GM21515 (cell line): ENCODE data around the gene LINC01488.

Experiments
- ATAC-seq: cut with Tn5 transposase; IDR thresholded peaks from one replicate; pipeline ENCODE4 v1.9.1; 2021; ENCODE audit not compliant: unreplicated experiment

LINC01488 gene

DNA sequence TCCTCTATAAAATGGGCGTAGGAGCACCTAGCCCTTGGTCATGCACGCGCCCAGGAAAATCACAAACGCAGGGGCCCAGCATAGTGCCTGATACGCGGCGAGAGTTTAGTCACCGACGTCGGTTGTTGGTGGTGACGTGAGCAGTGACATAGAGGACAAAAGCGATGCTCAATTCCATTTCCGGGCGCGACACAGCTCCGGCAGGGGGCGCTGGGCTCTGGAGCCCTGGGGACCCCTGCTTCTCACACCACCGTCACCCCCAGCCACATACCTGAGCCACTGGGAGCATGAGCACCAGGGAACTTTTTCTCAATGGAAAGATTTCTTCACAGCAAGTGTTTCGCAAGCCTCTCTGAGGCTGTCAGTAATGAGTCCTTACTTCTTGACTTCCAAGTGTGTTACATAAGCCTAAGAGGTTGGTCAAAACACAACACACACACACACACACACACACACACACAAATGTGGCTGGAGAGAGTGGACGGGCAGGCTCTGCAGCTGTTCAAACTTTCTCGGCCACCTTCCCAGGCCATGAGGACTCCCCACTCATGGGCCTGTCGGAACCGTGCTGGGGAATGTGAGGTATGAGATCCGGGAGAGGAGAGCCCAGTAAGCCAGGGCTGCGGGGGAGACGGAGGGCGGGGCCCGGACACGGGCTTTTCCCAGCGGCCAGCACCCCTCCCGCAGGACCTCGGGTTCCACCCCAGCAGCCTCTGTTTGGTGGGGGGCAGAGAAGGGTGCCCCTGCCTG, 36.9 kb upstream of the LINC01488 start:
- no peak for ATAC-seq

DNA sequence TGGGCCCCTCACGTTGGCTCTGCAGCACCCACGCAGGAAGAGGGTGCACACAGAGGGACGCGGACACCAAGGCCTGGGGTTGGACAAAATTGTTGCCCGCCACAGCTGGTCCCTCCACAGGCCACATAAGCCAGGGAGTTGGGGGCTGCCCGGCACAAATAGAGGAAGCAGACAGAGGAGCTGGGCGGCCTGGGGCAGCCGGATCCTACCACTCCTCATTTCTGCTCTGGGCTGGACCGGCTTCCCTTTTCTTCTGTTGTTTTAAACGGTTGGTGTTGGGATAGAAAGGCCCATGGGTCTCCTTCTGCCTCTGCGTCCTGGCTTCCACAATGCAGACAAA, 36.4 kb upstream of the LINC01488 start:
- no peak for ATAC-seq

DNA sequence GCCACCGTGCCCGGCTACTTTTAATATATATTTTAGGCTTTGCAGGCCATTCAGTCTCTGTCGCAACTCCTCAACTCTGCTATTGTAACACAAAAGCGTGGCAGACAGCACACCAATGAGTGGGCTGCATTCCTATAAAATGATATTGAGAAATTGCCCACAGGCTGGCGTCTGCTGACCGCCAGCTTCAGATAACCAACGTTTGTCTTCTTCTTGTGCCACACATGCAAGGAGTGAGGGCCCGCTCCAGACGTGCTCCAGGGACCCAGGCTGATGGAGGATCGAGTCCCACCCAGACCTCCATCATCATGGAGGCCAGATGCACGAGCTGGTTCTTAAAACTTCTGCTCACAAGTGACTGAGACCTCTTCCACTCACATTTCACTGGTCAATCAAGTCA, 35.4 kb upstream of the LINC01488 start:
- no peak for ATAC-seq

DNA sequence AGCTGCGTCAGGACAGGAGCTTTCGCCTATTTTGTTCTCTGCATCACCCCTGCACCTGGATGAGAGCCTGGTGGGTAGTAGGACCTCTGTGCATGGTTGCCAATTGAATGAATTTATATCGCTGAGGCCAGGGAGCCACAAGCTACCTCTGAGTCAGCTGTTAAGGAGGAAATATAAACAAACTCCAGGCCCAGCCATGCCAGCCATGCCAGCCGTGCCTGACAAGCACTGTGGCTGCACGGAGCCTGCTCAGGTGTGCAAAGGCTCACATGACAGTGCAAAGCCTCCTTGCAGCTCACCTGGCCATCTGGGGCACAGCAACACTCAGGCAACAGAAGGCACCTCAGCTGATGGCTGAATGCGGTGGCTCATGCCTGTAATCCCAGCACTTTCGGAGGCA, 33.7 kb upstream of the LINC01488 start:
- no peak for ATAC-seq

DNA sequence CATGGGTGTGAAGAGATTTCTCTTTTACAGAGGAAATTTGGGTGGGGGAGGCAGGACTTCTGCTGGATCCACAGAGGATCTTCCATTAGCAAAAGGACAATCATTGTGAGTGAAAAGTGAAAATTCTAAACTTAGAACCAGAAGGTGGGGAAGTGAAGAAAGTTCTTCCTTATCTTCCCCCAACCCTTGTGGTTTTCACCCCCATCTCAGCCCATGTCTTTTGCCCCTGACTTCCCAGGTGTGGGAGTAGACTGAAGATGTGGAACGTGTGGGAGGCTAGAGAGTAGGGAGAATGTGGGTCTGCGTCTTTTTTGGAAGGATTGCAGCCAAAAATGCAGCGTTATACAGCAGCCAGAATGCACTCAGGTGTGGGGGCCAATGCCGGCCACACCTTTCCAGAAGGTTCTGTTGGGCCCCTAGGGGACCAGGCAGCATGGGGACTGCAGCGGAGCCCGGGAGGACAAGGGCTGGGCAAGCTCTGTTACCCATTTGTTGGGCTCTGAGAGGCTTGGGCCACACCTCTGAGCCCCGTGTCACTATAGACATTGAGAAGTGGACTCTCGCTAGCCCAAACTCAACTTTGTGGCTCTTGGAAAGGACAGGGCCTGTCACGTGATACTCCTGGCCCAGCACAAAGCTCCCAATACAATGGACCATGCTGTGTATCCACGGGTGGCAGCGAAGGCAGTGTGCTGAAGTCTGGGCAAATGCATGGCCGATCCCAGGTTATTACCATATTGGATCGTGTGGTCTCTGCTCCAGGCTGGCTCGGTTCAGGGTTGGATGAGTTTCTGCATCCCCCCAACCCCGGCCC, 32.8 kb upstream of the LINC01488 start:
- no peak for ATAC-seq

DNA sequence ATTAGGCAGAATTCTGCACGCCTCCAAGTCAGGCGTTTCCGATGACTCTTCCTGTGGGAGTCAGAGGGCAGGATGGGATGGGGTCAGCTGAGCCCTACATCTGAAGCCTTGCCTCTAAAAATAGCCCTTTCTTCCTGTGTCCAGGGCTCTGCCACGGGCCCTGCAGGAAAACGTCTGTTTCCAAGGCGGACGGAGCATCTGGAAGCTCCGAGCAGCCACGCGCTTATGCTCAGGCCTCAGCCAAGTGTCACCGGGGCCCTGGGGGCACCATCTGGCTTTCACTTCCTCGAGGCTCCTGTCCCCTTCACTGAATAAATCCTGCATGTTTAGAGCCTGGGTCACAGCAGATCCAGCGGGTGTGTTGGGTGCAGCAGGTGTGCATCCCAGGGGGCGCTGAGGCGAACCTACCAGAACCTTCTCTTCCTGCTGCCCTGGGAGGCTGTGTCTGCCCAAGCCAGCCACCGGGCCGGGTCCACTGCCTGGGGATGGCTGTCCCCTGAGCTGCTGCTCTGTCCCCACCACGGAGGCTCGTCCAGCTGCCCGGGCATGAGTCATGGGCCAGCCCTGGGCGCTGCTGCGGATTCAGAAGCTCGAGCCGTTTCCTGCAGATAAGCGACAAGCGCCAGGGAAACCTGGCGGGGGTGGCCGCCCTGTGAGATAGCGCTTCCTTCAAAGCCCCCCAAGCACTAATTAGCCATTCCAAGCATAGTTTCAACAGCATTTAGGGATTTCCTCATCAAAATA, 32.0 kb upstream of the LINC01488 start:
- ATAC-seq = no peak

DNA sequence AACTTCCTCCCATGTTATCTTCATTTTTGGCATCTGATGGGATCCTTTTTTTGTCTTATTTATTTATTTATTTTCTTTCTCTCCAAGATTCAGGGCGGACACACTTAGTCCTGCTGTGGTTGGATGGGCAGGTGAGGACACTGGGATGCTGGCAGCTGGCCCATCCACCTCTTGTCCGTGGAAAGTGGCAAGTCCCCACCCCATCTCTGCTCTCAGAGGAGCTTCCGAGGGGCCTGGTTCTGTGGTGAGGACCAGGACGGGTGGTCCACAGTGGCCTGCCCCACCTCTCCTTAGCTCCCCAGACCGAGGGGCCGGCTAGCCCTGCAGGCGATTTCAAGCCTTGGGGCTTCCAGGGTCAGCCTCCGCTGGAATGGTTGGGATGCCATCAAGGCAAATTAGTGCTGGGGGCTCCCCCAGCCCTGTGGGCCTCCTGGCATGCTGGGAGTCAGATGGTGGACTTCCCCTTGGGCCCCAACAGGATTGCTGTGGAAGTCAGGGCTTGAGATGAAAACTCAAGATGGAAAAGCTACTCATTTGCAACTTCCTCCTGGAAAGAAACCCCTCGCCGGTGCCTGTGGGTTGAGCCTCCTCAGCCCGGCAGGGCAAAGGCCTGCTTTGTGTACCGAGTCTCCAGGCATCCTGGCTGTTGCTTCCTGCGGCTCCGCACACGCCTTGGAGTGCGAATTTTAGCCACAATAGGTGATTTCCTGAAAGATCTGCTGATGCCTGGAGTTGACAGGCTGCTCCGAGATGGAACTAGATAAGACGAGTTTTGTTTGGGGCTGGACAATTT, 31.2 kb upstream of the LINC01488 start:
- no peak for ATAC-seq

DNA sequence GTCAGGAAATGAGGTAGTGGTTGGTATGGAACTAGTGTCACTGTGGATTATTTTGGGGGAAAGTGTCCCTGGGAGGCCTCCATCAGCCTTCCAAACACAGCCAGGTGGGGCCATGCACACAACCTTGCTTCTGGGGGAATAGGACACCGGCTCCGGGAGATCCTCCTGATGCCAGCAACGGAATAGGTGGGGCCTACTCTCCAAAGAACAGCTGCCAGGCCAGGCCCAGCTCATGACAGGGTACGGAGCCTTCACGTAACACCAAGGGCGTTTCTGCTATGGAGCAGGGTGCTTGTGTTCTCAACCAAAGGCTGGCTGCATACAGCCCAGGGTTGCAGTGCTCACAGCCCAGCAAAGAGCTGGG, 30.6 kb upstream of the LINC01488 start:
- ATAC-seq = no peak

DNA sequence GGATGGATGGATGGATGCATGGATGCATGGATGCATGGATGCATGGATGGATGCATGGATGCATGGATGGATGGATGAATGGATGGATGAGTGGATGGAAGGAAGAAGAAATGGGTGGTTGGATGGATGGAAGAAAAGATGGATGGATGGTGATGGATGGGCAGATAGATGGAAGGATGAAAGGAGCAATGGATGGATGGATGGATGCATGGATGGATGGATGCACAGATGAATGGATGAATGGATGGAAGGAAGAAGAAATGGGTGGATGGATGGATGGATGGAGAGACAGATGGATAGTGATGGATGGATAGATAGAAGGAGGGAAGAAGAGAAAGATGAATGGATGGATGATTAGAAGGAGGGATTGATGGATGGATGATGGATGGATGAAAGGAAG, 30.2 kb upstream of the LINC01488 start:
- ATAC-seq = no peak

DNA sequence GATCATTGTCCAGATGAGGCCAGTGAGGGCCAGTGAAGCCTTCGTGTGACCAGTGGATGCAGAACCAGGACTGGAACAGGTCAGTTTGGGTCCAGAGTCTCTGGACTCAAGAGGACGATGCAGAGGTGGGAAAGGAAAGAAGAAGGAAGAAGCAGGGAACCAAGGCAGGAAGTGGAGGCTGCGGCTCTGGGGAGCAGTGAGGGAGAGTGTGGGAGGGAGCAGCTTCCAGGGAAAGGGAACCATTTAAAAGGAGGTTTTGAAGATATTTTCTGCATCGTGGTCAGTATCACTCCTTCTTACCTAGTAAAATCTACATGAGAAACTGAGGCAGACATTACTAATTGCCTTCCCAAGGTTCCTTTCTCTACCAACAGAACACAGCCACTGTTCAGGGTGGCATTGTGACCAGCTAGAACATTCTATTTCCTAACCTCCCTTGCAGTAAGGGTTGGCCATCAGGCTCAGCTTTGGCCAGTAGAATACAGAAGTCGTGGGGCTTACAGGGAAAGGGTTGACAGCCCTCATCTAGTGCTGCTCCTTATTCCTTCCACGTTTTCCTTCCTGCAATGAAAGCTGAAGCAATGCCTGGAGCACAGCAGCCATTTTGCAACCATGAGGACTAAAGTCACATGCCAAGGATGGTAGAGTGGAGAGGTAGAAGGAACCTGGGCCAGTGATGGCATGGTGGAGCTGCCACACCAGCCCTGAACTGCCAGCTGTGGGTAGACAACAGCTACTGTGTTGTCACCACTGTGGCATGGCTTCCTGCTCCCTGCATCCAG, 29.1 kb upstream of the LINC01488 start:
- no peak for ATAC-seq

DNA sequence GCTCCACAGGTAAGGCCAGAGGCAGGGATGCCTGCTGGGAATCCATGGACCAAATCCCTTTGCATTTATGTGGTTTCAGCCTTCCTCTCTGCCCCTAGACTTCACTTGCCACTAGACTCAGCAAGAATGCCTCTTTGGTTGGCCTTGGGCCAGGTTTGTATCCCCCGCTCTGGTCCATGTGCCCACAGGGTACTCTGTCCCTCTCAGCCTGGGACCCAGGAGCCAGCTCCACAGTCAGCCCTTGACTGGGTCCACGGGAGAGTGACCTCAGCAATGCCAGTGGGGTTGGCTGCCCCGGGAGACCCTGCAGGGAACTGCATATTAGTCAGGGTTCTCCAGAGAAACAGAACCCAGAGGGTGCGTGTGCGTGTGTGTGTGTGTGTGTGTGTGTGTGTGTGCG, 28.3 kb upstream of the LINC01488 start:
- no peak for ATAC-seq

DNA sequence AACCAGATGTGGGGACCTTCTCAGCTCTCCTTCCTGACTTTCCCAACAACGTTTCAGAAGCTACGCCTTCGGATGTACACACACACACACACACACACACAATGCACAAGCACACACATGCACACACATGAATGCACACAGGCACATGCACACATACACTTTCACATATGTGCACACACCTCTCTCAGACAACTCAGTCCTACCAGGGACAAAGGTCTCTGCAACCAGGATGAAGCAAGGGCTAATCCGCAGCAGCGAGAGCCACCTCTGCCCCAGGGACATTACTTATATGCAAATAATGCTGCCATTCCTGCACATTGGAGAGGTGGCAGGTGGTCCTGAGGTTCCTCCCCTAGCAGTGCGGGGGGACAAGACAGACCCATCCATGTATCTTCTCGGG, 27.4 kb upstream of the LINC01488 start:
- no peak for ATAC-seq

DNA sequence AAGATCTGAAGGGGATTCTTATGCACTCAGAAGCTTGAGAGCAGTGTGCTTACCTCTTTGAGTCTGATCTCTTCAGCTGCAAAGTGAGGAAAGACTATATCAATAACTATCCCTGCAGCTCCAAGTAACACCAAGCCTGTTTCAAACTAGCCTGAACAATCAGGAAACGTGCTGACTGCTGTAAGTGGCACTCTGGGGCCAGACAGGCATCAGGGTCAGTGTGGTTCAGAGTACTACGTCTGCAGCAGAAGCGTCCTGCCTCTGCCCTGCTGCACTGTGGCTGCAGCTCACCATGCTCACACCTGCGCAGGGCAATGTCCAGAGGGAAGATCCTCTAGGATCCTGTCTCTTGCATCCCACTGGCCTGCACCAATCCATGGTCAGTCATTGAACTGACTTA, 25.5 kb upstream of the LINC01488 start:
- ATAC-seq = no peak

DNA sequence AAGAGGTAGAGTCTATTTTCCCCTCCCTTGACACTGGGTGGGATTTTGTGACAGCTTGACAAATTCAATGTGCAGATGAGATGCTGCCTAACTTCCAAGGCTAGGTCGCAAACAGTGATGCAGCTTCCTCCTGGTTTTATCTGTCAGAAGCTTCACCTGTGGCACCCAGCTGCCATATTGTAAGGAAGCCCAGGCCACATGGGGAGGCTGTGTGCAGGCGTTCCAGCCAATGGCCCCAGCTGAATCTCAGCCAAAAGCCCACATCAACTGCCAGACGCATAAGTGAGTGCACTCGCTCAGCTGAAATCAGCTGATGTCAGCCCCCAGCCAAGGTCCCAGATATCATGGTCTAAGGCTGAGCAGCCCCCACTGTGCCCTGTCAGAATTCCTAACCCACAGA, 24.8 kb upstream of the LINC01488 start:
- ATAC-seq = no peak

DNA sequence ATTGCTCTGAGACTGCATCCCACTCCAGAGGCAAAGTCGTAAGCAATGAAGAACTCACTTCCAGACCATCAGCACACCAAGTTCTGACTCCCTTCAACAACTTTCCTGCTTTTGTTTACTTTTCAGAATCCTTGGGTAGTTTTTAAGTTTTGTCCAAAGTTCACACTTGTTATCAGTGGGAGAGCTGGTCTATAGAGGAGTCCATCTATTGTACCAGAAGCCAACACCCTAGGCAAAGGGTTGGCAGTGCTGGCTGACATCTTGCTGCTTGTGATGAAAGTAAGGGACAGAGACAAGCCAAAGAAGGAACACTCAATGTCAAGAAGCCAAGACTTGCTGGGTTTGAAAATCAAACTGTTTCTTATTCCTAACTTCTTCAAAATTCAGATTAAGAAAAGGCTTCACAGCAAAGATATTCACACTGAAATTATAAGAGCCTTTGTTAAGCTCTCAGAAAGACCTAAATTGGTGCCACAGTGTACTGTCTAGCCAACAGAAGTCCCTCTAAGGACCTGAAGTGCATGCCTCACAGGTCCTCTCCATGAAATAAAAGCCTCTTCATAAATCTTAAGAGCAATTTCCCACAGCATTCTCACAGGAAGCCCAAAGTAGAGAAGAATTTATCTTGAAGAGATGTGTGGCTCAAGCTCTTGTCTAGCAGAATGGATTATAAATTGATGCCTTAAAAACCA, 21.5 kb upstream of the LINC01488 start:
- ATAC-seq = no peak

DNA sequence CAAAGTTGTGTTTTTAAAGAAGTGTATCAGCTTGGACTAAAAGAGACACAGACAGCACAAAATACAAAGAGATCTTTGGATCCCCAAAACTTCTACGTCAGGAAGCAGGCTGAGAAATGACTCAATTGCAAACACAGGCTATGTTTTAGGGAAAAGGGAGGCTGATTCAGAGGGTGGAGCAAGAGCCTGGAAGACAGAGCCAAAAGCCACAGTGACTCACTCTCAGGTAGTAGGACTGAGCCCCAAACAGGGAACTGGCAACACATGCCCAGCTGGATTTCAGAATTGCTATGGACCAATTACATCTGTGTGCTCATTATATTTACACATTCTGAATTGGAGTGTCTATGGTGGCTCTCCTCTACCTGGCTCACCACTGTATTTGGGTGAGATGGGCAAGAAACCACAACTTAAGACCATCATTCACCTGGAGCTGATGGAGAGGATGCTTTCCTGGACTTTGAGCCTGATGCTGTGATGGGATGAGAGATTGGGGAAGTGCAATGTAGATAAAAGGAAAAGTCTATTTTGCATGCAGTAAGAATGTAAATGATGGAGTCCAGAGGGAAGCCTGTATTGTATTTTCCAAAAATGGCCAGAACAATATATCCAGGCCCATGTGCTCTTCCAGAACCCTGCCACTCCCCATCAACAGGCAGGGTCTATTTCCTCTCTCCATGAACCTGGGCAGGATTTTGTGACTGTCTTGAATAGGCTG, 20.8 kb upstream of the LINC01488 start:
- ATAC-seq = no peak

DNA sequence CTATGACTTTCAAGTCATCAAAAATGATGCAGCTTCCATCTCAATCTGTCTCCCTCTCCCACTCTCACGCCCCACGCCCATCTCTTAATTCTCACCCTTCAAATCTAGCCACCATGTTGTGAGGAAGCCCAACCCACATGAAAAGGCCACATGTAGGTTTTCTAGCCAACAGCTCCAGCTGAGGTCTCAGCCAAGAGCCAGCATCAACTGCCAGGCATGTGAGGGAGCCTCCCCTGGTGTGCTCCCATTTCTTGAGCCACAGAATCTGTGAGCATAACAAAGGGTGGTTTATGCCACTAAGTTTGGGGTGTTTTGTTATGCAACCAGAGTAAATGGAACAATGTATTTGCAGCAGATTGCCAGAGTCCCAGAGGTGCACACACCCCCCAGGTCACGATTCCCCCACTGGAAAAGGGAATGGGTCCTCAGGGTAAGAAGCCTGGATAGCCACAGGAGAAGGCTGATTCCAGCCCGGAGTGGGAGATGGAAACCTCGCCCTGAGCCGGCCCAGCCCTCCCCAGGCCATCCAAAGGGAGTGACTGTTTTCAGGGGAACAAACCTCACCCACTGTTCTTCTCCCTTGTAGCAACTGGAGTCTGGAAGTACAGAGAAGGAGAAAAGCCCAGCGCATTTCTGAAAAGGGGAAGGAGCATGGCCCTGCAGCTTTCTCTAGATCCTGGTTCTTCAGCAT, 20.0 kb upstream of the LINC01488 start:
- ATAC-seq = no peak

DNA sequence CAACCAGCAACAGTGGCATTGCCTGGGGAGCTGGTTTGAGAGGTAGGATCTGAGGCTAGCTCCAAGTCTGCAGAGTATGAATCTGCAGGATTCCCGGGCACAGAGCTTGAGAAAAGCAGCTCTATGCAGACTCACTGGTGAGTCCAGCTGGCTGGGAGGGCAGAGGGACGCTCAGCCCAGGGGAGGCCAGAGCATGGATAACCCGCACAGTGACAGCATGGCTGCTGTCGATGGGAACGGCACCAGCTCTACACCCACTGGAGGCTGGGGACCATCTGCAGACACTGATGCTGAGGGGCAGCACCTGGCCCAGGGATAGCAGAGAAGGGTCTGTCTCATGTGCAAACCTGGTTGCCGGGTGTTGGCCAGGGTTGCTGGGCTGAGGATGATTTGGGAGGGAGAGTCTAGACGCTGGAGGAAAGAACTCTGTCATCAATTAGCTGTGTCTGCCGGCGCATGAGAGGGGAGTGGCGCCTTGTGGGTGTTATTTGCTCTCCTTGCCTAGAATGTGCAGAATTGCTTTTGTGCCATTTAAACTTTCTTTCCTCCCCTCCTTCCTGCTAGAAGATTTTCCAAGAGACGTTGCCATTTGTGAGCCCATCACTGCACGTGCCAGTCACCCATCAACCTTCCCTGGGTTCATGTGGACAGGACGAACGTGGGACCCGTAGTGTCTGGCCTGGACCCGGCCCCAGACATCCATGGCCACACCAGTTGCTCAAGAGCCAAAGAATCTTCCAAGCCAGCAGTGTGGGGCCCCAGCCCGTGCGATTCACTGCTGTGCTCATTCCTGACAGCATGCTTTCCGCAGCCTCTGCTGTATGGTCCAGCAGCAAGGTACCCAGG, 19.1 kb upstream of the LINC01488 start:
- no peak for ATAC-seq
